WTC11 (cell line): ENCODE measurements around the gene ALDH3B1. TPM values are rescaled to one million over a fixed set of nuclear protein-coding genes. Genes with fewer than 3 reads are reported as not detected.

Source experiments
- ERG ChIP-seq: fragments of 250-450 bp; sonication (Bioruptor Pico); IDR thresholded peaks from 2 replicates; pipeline ENCODE4 v1.8.0; 2021; ENCODE audit warnings: mild to moderate bottlenecking
- HMGA2 ChIP-seq: fragments of 250-450 bp; sonication (Bioruptor Pico); IDR thresholded peaks from 2 replicates; pipeline ENCODE4 v1.4.0; 2021; ENCODE audit warnings: mild to moderate bottlenecking, moderate library complexity
- IRF2 ChIP-seq: sonication (generic); formaldehyde crosslinking; IDR thresholded peaks from 2 replicates; pipeline ENCODE4 v1.8.0; 2022; ENCODE audit warnings: low read depth, missing genetic modification reagents, borderline replicate concordance
- NFE2L1 ChIP-seq: sonication (generic); formaldehyde crosslinking; IDR thresholded peaks from 2 replicates; pipeline ENCODE4 v1.8.1; 2023; ENCODE audit warnings: missing genetic modification reagents
- NR3C1 ChIP-seq: sonication (generic); formaldehyde crosslinking; conservative IDR thresholded peaks from 2 replicates; pipeline ENCODE4 v1.8.1; 2023; ENCODE audit warnings: low read depth, mild to moderate bottlenecking, missing genetic modification reagents
- RELA ChIP-seq: sonication (generic); formaldehyde crosslinking; IDR thresholded peaks from 2 replicates; pipeline ENCODE4 v1.8.1; 2022; ENCODE audit warnings: missing genetic modification reagents, mild to moderate bottlenecking, borderline replicate concordance
- TEAD1 ChIP-seq: sonication (generic); formaldehyde crosslinking; IDR thresholded peaks from 2 replicates; pipeline ENCODE4 v1.8.0; 2022; ENCODE audit warnings: mild to moderate bottlenecking, missing genetic modification reagents
- ZNF281 ChIP-seq: sonication (generic); formaldehyde crosslinking; IDR thresholded peaks from 2 replicates; pipeline ENCODE4 v1.8.0; 2023; ENCODE audit warnings: mild to moderate bottlenecking, missing genetic modification reagents
- ZNF317 ChIP-seq: sonication (generic); formaldehyde crosslinking; IDR thresholded peaks from 2 replicates; pipeline ENCODE4 v1.8.1; 2023; ENCODE audit warnings: low read depth, mild to moderate bottlenecking, moderate library complexity, missing genetic modification reagents, borderline replicate concordance
- ZNF416 ChIP-seq: fragments of 250-450 bp; sonication (Bioruptor Pico); IDR thresholded peaks from 2 replicates; pipeline ENCODE4 v1.9.0; 2021; ENCODE audit warnings: mild to moderate bottlenecking, inconsistent platforms
- ZNF532 ChIP-seq: fragments of 250-450 bp; sonication (Bioruptor Pico); IDR thresholded peaks from 2 replicates; pipeline ENCODE4 v1.9.0; 2021; ENCODE audit warnings: mild to moderate bottlenecking, borderline replicate concordance
- total RNA-seq: library from RNA; stranded (reverse); gene quantifications from 3 replicates; pipeline ENCODE4 v1.2.3, GENCODE V29; 2021
- TF ChIP-seq, protein P1 (sequence below): sonication (generic); formaldehyde crosslinking; IDR thresholded peaks from 2 replicates; pipeline ENCODE4 v1.8.1; 2022; ENCODE audit warnings: mild to moderate bottlenecking, moderate library complexity, missing genetic modification reagents
- TF ChIP-seq, protein P2 (sequence below): sonication (generic); formaldehyde crosslinking; conservative IDR thresholded peaks from 2 replicates; pipeline ENCODE4 v1.8.1; 2022; ENCODE audit warnings: mild to moderate bottlenecking, missing genetic modification reagents
- TF ChIP-seq, protein P3 (sequence below): sonication (generic); formaldehyde crosslinking; IDR thresholded peaks from 2 replicates; pipeline ENCODE4 v1.8.1; 2023; ENCODE audit warnings: mild to moderate bottlenecking, missing genetic modification reagents
- TF ChIP-seq, protein P4 (sequence below): sonication (generic); formaldehyde crosslinking; IDR thresholded peaks from 2 replicates; pipeline ENCODE4 v1.8.0; 2022; ENCODE audit warnings: missing genetic modification reagents
- TF ChIP-seq, protein P5 (sequence below): sonication (generic); formaldehyde crosslinking; IDR thresholded peaks from 2 replicates; pipeline ENCODE4 v1.8.0; 2022; ENCODE audit warnings: mild to moderate bottlenecking, missing genetic modification reagents
- TF ChIP-seq, protein P6 (sequence below): sonication (generic); formaldehyde crosslinking; IDR thresholded peaks from 2 replicates; pipeline ENCODE4 v1.8.0; 2023; ENCODE audit warnings: missing genetic modification reagents
- TF ChIP-seq, protein P7 (sequence below): sonication (generic); formaldehyde crosslinking; IDR thresholded peaks from 2 replicates; pipeline ENCODE4 v1.8.1; 2023; ENCODE audit warnings: mild to moderate bottlenecking, missing genetic modification reagents, moderate library complexity

Gene ALDH3B1
- total RNA-seq, 1 experiment from 2014 or later: 0.46 TPM

- TF ChIP-seq RELA (CRISPR knock-in tag) (no peak), ZNF317 (CRISPR knock-in tag) (peak; percentile 83), ERG (CRISPR knock-in tag) (no peak), NFE2L1 (CRISPR knock-in tag) (peak; percentile 74; the same call in 1 of the 2 replicates), NR3C1 (CRISPR knock-in tag) (no peak), TEAD1 (CRISPR knock-in tag) (0 out of 2 replicates have a peak, but pooled peaks have one; percentile 18), ZNF416 (CRISPR knock-in tag) (no peak), ZNF532 (CRISPR knock-in tag) (no peak), ZNF281 (no peak), IRF2 (CRISPR knock-in tag) (no peak), HMGA2 (CRISPR knock-in tag) (no peak)
- TF ChIP-seq, protein P1, sequence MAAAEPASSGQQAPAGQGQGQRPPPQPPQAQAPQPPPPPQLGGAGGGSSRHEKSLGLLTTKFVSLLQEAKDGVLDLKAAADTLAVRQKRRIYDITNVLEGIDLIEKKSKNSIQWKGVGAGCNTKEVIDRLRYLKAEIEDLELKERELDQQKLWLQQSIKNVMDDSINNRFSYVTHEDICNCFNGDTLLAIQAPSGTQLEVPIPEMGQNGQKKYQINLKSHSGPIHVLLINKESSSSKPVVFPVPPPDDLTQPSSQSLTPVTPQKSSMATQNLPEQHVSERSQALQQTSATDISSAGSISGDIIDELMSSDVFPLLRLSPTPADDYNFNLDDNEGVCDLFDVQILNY: no peak
- TF ChIP-seq, protein P2, sequence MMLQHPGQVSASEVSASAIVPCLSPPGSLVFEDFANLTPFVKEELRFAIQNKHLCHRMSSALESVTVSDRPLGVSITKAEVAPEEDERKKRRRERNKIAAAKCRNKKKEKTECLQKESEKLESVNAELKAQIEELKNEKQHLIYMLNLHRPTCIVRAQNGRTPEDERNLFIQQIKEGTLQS: no peak
- TF ChIP-seq, protein P3, sequence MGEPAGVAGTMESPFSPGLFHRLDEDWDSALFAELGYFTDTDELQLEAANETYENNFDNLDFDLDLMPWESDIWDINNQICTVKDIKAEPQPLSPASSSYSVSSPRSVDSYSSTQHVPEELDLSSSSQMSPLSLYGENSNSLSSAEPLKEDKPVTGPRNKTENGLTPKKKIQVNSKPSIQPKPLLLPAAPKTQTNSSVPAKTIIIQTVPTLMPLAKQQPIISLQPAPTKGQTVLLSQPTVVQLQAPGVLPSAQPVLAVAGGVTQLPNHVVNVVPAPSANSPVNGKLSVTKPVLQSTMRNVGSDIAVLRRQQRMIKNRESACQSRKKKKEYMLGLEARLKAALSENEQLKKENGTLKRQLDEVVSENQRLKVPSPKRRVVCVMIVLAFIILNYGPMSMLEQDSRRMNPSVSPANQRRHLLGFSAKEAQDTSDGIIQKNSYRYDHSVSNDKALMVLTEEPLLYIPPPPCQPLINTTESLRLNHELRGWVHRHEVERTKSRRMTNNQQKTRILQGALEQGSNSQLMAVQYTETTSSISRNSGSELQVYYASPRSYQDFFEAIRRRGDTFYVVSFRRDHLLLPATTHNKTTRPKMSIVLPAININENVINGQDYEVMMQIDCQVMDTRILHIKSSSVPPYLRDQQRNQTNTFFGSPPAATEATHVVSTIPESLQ: no peak
- TF ChIP-seq, protein P4, sequence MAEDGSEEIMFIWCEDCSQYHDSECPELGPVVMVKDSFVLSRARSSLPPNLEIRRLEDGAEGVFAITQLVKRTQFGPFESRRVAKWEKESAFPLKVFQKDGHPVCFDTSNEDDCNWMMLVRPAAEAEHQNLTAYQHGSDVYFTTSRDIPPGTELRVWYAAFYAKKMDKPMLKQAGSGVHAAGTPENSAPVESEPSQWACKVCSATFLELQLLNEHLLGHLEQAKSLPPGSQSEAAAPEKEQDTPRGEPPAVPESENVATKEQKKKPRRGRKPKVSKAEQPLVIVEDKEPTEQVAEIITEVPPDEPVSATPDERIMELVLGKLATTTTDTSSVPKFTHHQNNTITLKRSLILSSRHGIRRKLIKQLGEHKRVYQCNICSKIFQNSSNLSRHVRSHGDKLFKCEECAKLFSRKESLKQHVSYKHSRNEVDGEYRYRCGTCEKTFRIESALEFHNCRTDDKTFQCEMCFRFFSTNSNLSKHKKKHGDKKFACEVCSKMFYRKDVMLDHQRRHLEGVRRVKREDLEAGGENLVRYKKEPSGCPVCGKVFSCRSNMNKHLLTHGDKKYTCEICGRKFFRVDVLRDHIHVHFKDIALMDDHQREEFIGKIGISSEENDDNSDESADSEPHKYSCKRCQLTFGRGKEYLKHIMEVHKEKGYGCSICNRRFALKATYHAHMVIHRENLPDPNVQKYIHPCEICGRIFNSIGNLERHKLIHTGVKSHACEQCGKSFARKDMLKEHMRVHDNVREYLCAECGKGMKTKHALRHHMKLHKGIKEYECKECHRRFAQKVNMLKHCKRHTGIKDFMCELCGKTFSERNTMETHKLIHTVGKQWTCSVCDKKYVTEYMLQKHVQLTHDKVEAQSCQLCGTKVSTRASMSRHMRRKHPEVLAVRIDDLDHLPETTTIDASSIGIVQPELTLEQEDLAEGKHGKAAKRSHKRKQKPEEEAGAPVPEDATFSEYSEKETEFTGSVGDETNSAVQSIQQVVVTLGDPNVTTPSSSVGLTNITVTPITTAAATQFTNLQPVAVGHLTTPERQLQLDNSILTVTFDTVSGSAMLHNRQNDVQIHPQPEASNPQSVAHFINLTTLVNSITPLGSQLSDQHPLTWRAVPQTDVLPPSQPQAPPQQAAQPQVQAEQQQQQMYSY (CRISPR knock-in tag): 0 out of 2 replicates have a peak, but pooled peaks have one; percentile 18
- TF ChIP-seq, protein P5, sequence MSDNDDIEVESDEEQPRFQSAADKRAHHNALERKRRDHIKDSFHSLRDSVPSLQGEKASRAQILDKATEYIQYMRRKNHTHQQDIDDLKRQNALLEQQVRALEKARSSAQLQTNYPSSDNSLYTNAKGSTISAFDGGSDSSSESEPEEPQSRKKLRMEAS (CRISPR knock-in tag): peak; percentile 83
- TF ChIP-seq, protein P6, sequence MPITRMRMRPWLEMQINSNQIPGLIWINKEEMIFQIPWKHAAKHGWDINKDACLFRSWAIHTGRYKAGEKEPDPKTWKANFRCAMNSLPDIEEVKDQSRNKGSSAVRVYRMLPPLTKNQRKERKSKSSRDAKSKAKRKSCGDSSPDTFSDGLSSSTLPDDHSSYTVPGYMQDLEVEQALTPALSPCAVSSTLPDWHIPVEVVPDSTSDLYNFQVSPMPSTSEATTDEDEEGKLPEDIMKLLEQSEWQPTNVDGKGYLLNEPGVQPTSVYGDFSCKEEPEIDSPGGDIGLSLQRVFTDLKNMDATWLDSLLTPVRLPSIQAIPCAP (CRISPR knock-in tag): no peak
- TF ChIP-seq, protein P7, sequence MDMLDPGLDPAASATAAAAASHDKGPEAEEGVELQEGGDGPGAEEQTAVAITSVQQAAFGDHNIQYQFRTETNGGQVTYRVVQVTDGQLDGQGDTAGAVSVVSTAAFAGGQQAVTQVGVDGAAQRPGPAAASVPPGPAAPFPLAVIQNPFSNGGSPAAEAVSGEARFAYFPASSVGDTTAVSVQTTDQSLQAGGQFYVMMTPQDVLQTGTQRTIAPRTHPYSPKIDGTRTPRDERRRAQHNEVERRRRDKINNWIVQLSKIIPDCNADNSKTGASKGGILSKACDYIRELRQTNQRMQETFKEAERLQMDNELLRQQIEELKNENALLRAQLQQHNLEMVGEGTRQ (CRISPR knock-in tag): peak; percentile 94
Observed at GRCh38 chr11:67996622-67997474, 13.3 kb upstream of the ALDH3B1 start (continued).
